Panc1 (cell line): ENCODE results near the gene SMAD6. TPM values are rescaled to one million over a fixed set of nuclear protein-coding genes. Genes with fewer than 3 reads are reported as not detected.

Experiments used
- ATAC-seq: fragments of 200-7000 bp; cut with Tn5 transposase; 2 replicates; pipeline ENCODE4 v1.9.1; 2020; ENCODE audit warnings: mild to moderate bottlenecking, moderate library complexity
- BruUV-seq: library from RNA; stranded (reverse); fragments of 400-500 nt; replicated peaks from 2 replicates; lab custom pipeline; 2021; lab: Mats Ljungman, UMichigan
- CTCF ChIA-PET: fragments of 300-600 bp; sonication (Branson Sonifier 250); formaldehyde crosslinking; loops from one replicate; lab custom pipeline; 2022; ENCODE audit warnings: antibody characterized with exemption; lab: Charles Lee
- POLR2A ChIA-PET: fragments of 300-600 bp; sonication (Branson Sonifier 250); formaldehyde crosslinking; loops from one replicate; lab custom pipeline; 2022; ENCODE audit warnings: antibody characterized with exemption; lab: Charles Lee
- DNase-seq: peaks from one replicate; pipeline ENCODE4 v3.0.0-alpha.2; 2010; ENCODE audit warnings: low read depth, low spot score
- H3K27ac ChIP-seq: 2 replicates; pipeline ENCODE4 v1.5.1; 2011; ENCODE audit warnings: mild to moderate bottlenecking, low read length, inconsistent platforms
- H3K27me3 ChIP-seq: fragments of 200-500 bp; sonication (Bioruptor generic); 2 replicates; pipeline ENCODE4 v1.6.0; 2014; ENCODE audit warnings: low read length, inconsistent platforms; ENCODE audit not compliant: control insufficient read depth, insufficient read depth
- H3K36me3 ChIP-seq: fragments of 200-500 bp; sonication (Bioruptor generic); 2 replicates; pipeline ENCODE4 v1.5.1; 2014; ENCODE audit warnings: inconsistent platforms, mild to moderate bottlenecking, low read length, moderate library complexity; ENCODE audit not compliant: control insufficient read depth, insufficient read depth
- H3K4me1 ChIP-seq: 2 replicates; pipeline ENCODE4 v1.5.1; 2011; ENCODE audit warnings: inconsistent platforms, mild to moderate bottlenecking, low read length, moderate library complexity; ENCODE audit not compliant: control insufficient read depth, insufficient read depth
- H3K4me3 ChIP-seq, 2 experiments: 2 replicates each; pipeline ENCODE4 v1.5.1; 2011 to 2012; ENCODE audit warnings: low read depth in 2 of 2, low read length in 2 of 2, mild to moderate bottlenecking in 2 of 2, inconsistent platforms in 1 of 2, moderate library complexity in 1 of 2
- H3K9me3 ChIP-seq: fragments of 200-500 bp; sonication (Bioruptor generic); 2 replicates; pipeline ENCODE4 v1.5.1; 2014; ENCODE audit warnings: low read depth, mild to moderate bottlenecking, inconsistent platforms, low read length, moderate library complexity; ENCODE audit not compliant: control insufficient read depth, insufficient read depth
- CTCF ChIP-seq: fragments of 450-650 bp; IDR thresholded peaks from 2 replicates; pipeline ENCODE4 v1.5.1; 2017; ENCODE audit warnings: mild to moderate bottlenecking
- POLR2AphosphoS5 ChIP-seq: IDR thresholded peaks from 2 replicates; pipeline ENCODE4 v1.6.1; 2012; ENCODE audit warnings: mild to moderate bottlenecking, low read depth, low read length, moderate library complexity
- REST ChIP-seq, 2 experiments: IDR thresholded peaks; 2 replicates each; pipeline ENCODE4 v1.6.1; 2011 to 2012; ENCODE audit warnings: low read depth in 2 of 2, control low read depth in 1 of 2, low read length in 1 of 2, mild to moderate bottlenecking in 1 of 2, moderate library complexity in 1 of 2; ENCODE audit not compliant: insufficient read depth in 1 of 2
- SIN3A ChIP-seq: IDR thresholded peaks from 2 replicates; pipeline ENCODE4 v1.6.1; 2012; ENCODE audit warnings: low read depth, mild to moderate bottlenecking, low read length, moderate library complexity, borderline replicate concordance; ENCODE audit not compliant: insufficient read depth
- TCF7L2 ChIP-seq: IDR thresholded peaks from 2 replicates; pipeline ENCODE4 v1.6.1; 2011; ENCODE audit warnings: mild to moderate bottlenecking, low read depth, low read length, inconsistent platforms
- in situ Hi-C: cut with HindIII; loops from 2 replicates; pipeline ENCODE4 v1.10.0; 2016; ENCODE audit warnings: low sequenced_read_pairs, low pct_unique_long_range_greater_than_20kb
- intact Hi-C: fragments of 100-400 bp; cut with micrococcal nuclease; formaldehyde crosslinking; loops from one replicate; pipeline ENCODE4 v1.10.0; 2022; ENCODE audit not compliant: unreplicated experiment
- total RNA-seq: library from RNA; stranded (reverse); gene quantifications from one replicate; pipeline ENCODE4 v1.2.1, GENCODE V29; 2021; ENCODE audit not compliant: unreplicated experiment

SMAD6 gene
- total RNA-seq, 1 experiment from 2014 or later: 45.9 TPM

GRCh38 chr15:66658044-66658443 lies 44.0 kb upstream of the SMAD6 start:
- no peak for ATAC-seq
- ChIA-PET CTCF (no interaction called here), POLR2A (interaction anchor here (0.6 kb wide), 1 partner anchor 44 kb away, joined by 5 read pairs; the partner anchor contains the start of gene SMAD6)
- DNase-seq: no peak
- intact Hi-C loops (no loop called here), in situ Hi-C loops (no loop called here)
- Histone ChIP-seq H3K9me3 (no peaks in the 10 kb centered on the region), H3K4me1 (peaks cover 4% of the 10 kb centered on the region; the same call in 1 of the 2 replicates), H3K4me3 (no peak overlapping the region), H3K27ac (no peak overlapping the region; the same call in 1 of the 2 replicates), H3K36me3 (no peaks in the 10 kb centered on the region), H3K27me3 (no peaks in the 10 kb centered on the region)
- TF ChIP-seq REST (IDR thresholded peaks at IDR 0.05; ENCODE audit: insufficient read depth in 1 of 2, low read depth in 2 of 2, low read length in 1 of 2) (no peak), TCF7L2 (no peak), SIN3A (no peak), POLR2AphosphoS5 (no peak), CTCF (no peak)
- BruUV-seq: no TSS peak

GRCh38 chr15:66658855-66659254 lies 43.2 kb upstream of the SMAD6 start:
- POLR2A ChIA-PET: no interaction called here
- no peak for DNase-seq
- BruUV-seq: no TSS peak
- no peak for ATAC-seq
- peaks cover 4% of the 10 kb centered on the region; the same call in 1 of the 2 replicates for H3K4me1 ChIP-seq
- no peaks in the 10 kb centered on the region for H3K27me3 ChIP-seq
- TF ChIP-seq TCF7L2 (no peak), SIN3A (no peak), CTCF (no peak), REST (IDR thresholded peaks at IDR 0.05; ENCODE audit: insufficient read depth in 1 of 2, low read depth in 2 of 2, low read length in 1 of 2) (no peak), POLR2AphosphoS5 (no peak)
- no peak overlapping the region for H3K27ac ChIP-seq
- H3K4me3 ChIP-seq: no peak overlapping the region
- intact Hi-C loops: no loop called here
- no peaks in the 10 kb centered on the region for H3K9me3 ChIP-seq
- H3K36me3 ChIP-seq: no peaks in the 10 kb centered on the region
- in situ Hi-C loops: no loop called here
- CTCF ChIA-PET: no interaction called here
